Endometrial microvascular endothelial cells (primary cell): ENCODE data around the gene HECTD2. TPM values are rescaled to one million over a fixed set of nuclear protein-coding genes. Genes with fewer than 3 reads are reported as not detected.
"Not testable (repeated sequence)": the region's sequence is repeated elsewhere in the genome, so short reads cannot be mapped to it uniquely, and the experiment has no call there.

Experiments
- in situ Hi-C: cut with HindIII; loops from 2 replicates; pipeline ENCODE4 v1.10.0; 2017; ENCODE audit warnings: low sequenced_read_pairs, low pct_unique_long_range_greater_than_20kb; ENCODE audit errors: inconsistent ontology term
- total RNA-seq: library from RNA; depleted of rRNA; stranded (reverse); fragments of >200 nt; gene quantifications from one replicate; pipeline ENCODE4 v1.2.3, GENCODE V29; 2015; ENCODE audit errors: inconsistent ontology term

HECTD2 gene
- total RNA-seq, 1 donor from 2014 or later: 3.9 TPM

- in situ Hi-C loops: no loop called here
Observed at GRCh38 chr10:91409069-91409868, 875 bp upstream of the HECTD2 start.

GRCh38 chr10:91410638-91411371 is 661 bp downstream of the HECTD2 start:
- in situ Hi-C loops: no loop called here

- in situ Hi-C loops: no loop called here
Observed at GRCh38 chr10:91411621-91412020, 1.5 kb downstream of the HECTD2 start.

- in situ Hi-C loops: no loop called here
Observed at GRCh38 chr10:91412354-91413087, 2.4 kb downstream of the HECTD2 start.

GRCh38 chr10:91415816-91416215 is 5.7 kb downstream of the HECTD2 start:
- in situ Hi-C loops: no loop called here

- in situ Hi-C loops: no loop called here
Observed at GRCh38 chr10:91416339-91416855, 6.3 kb downstream of the HECTD2 start.

- in situ Hi-C loops: no loop called here
Observed at GRCh38 chr10:91418416-91418815, 8.3 kb downstream of the HECTD2 start.

- in situ Hi-C loops: no loop called here
Observed at GRCh38 chr10:91420868-91421267, 10.7 kb downstream of the HECTD2 start.

- in situ Hi-C loops: no loop called here
Observed at GRCh38 chr10:91422915-91423314, 12.8 kb downstream of the HECTD2 start.

GRCh38 chr10:91424016-91424415 is 13.9 kb downstream of the HECTD2 start:
- in situ Hi-C loops: no loop called here

GRCh38 chr10:91432175-91432574 is 22.0 kb downstream of the HECTD2 start:
- in situ Hi-C loops: no loop called here

GRCh38 chr10:91433620-91434019 is 23.5 kb downstream of the HECTD2 start:
- in situ Hi-C loops: no loop called here

- in situ Hi-C loops: no loop called here
Observed at GRCh38 chr10:91434041-91434440, 23.9 kb downstream of the HECTD2 start.

GRCh38 chr10:91435241-91435640 is 25.1 kb downstream of the HECTD2 start:
- in situ Hi-C loops: no loop called here

- in situ Hi-C loops: not testable (repeated sequence)
Observed at GRCh38 chr10:91438228-91438627, 28.1 kb downstream of the HECTD2 start.

GRCh38 chr10:91444211-91445182 is 34.4 kb downstream of the HECTD2 start:
- in situ Hi-C loops: no loop called here

GRCh38 chr10:91452063-91452462 is 41.9 kb downstream of the HECTD2 start:
- in situ Hi-C loops: no loop called here

- in situ Hi-C loops: no loop called here
Observed at GRCh38 chr10:91453535-91453934, 43.4 kb downstream of the HECTD2 start.
